HG02938 (cell line): ENCODE data around the gene ZFPM1.

Experiments
- ATAC-seq: cut with Tn5 transposase; IDR thresholded peaks from one replicate; pipeline ENCODE4 v1.9.1; 2021; ENCODE audit warnings: mild to moderate bottlenecking, moderate library complexity; ENCODE audit not compliant: unreplicated experiment

Gene ZFPM1

GRCh38 chr16:88556294-88556988 is 103.4 kb downstream of the ZFPM1 start:
- ATAC-seq = no peak

DNA sequence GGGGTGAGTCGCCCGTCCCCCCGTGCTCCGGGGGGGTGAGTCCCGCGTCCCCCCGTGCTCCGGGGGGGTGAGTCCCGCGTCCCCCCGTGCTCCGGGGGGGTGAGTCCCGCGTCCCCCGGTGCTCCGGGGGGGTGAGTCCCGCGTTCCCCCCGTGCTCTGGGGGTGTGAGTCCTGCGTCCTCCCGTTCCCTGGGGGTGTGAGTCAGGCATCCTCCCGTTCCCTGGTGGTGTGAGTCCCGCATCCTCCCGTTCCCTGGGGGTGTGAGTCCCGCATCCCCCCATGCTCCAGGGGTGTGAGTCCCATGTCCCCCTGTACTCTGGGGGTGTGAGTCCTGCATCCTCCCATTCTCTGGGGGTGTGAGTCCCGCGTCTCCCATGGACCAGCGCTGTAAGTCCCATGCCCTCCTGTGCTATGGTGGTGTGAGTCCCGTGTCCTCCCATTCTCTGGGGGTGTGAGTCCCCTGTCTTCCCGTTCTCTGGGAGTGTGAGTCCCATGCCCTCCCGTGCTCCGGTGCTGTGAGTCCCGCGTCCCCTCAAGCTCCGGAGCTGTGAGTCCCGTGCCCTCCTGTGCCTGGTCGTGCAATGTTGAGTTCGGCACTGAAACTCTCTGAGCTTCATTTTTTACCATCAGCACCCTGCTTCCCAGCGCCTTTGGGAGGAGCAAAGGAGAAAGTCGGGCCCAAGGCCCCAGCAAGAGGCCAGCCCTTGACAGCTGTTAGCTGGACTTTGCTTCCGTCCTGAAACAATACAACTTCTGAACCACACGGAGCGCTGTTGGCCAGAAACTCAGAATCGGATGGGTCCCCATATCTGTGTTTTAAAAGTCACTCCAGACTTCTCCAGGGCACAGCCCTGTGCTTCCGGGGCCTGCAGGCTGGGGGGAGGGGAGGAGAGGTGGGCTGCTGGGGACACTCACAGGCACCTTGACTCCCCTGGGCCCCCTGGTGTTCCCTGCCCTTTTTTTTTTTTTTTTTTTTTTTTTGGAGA is 105.7 kb downstream of the ZFPM1 start:
- no peak for ATAC-seq

DNA sequence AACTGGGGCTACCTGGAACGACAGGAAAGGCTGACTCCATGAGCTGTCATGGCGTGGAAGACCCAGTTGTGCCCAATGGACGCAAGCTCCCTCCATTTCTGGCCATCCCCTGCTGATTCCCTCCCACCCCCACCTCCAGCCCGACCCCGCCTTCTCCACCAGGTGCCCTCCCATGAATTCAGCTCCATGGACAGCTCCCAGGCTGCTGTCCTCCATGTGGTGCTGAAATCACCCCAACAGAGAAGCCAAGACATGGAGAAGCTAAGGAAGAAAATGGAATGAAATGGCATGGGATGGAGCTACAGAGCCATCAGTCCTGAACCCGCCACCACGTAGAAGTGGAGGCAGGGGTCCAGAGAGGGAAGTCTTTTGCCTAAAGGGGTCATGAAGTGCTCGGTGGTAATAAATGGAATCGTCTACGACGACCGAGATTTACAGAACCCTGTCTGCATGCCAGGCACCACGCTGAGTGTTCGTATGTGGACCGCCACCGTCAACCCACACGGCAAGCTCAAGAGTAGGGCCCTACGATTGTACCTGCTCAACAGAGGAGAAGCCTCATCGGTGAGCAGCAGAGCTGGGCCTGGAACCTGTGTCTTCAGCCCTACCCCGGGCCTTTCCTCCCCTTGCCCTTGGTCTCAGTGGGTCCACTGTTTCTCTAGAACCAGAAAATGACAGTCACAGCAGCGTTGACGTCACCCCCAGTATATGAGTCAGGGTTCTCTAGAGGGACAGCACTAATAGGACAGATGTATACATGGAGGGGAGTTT is 107.8 kb downstream of the ZFPM1 start:
- ATAC-seq = no peak

DNA sequence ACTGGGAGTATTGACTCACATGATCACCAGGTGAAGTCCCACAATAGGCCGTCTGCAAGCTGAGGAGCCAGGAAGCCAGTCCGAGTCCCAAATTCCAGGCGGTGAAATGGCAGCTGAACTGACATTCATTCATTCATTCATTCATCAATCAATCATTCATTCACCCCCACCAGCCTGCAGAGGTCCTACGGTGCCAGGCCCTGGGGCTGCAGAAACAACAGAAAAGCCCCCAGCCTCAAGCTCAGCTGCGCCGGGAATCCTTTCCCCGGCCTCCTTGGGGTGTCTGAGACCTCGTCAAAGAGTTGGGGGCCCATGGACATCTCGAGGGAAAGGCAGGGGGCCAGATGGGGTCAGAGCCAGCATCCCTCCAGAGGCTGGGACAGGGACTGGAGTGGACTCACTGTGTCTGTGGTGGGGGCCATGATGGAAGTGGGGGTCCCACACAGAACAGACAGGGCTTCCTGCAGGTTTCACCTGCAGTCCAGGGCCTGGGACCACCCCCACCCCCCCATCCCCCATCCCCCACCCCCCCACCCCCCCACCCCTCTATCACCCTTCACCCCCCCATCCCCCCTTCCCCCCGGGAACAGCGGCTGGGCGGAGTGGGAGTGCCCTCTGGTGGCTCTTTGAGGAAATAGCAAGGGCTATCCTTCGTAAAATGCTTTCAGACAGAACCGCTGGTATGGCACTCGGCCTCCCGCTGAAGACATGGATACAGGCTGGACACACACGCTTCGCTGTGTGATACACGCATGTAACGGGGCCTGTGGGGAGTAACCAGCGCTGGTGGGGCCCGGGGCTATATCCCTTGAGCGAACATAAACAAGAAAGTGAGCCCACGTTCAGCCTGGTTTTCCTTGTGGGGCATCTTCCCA is 108.6 kb downstream of the ZFPM1 start:
- ATAC-seq = no peak

- no peak for ATAC-seq
Measured at GRCh38 chr16:88566158-88566557, 113.1 kb downstream of the ZFPM1 start.

DNA sequence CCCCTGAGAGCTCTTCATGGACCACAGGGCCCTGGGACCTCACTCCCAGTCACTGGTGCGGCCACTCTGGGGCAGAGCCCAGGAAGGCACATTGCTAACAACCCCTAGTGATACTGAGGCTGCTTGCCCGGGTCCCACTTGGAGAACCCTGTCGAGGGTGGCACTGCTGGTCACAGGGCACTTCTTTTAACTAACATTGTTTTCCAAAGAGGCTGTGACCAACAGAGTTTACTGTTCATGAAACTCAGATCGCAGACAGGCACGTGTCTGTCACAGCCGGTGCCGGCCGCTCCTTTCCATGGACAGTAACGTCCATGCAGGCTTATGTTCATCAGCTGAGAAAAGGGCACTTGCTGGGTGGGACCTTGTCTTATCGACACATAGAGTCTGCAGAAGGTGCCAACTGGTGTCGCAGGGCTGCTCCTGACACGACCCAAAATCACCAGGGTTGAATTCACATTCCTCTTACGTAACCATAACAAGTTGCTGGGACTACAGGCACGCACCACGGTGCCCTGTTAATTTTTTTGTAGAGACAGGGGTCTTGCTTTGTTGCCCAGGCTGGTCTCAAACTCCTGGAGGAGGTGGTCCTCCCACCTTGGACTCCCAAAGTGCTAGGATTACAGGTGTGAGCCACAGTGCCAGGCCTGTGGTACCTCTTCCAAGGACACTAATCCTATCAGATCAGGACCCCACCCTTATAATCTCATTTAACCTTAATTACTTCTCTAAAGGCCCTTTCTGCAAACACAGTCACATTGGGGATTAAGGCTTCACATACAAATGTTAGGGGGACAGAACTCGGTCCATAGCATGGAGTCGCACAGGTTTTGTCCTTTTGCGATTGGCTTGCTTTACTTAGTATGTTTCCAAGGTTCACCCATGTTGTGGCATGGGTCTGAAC is 115.9 kb downstream of the ZFPM1 start:
- ATAC-seq = no peak

GRCh38 chr16:88569614-88569984 is 116.5 kb downstream of the ZFPM1 start:
- ATAC-seq = peak; percentile 27

DNA sequence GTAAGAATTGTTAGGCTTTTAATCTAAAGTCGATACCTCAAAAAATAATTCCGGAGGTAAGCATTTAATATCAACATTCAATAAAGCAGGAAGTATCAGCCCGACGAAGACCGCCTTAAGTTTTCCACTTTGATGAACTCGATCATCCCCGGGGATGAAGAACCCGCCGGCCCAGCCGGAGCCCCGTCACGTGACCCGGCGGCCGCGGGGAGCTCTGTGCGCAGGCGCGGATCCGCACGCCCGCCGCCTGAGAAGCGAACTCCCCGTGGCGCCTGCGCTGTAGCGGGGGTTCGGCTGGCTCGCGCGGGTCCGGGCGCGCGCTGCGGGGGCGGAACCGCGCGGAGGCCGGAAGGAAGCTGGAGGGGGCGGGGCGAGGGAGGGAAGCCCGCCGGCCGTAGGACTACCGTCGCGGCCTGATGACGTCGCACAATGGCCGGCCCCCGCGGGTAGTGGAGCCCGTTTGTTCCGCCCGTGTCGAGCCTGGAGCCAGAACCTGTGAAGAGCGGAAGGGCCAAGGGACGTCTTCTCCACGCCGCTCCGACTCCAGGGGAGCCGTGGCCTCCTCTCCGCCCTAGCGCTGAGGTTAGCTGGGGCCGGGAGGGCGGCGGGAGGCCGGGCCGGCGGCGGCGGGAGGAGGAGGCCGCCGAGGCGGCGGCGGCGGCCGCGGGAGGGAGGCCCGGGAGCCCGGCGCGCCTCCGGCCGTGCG is 117.1 kb downstream of the ZFPM1 start, which contains the start of gene ZC3H18:
Gene ZC3H18, plus strand, starts transcription at position 419 of the 706 bp plus-strand sequence. CDS start 6,721 bp downstream, outside the sequence.
- ATAC-seq = peak; percentile 61

- ATAC-seq = peak; percentile 29
Measured at GRCh38 chr16:88570691-88571092, 117.6 kb downstream of the ZFPM1 start.

GRCh38 chr16:88575251-88575650 is 122.2 kb downstream of the ZFPM1 start:
- ATAC-seq = no peak

DNA sequence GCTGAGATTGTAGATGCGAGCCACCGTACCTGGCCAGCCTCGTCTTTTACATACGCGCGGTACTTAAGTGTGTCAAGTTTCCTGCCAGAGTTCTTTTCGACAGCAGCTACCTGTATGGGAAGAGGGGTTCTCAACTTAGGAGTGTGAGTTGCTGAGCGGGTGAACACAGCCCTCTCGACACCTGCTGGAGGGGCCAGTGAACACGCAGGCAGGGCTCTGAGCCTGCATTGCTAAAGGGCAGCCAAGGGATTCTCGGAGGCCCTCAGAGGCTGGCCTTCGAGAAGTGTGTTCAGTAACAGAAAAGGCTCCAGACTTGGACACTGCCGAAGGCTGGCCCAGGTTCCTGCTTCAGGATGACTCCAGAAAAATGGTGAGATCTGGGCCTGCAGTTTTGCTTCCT is 123.2 kb downstream of the ZFPM1 start:
- no peak for ATAC-seq

DNA sequence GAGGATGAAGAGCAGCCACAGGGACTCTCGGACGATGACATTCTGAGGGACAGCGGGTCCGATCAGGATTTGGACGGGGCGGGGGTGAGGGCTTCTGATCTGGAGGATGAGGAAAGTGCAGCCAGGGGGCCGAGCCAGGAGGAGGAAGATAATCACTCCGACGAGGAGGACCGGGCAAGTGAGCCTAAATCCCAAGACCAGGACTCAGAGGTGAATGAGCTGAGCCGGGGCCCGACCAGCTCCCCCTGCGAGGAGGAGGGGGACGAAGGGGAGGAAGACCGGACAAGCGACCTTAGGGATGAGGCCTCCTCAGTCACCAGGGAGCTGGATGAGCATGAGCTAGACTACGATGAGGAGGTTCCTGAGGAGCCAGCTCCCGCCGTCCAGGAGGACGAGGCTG is 124.1 kb downstream of the ZFPM1 start:
- ATAC-seq = no peak

GRCh38 chr16:88578446-88579313 is 125.6 kb downstream of the ZFPM1 start:
- no peak for ATAC-seq

DNA sequence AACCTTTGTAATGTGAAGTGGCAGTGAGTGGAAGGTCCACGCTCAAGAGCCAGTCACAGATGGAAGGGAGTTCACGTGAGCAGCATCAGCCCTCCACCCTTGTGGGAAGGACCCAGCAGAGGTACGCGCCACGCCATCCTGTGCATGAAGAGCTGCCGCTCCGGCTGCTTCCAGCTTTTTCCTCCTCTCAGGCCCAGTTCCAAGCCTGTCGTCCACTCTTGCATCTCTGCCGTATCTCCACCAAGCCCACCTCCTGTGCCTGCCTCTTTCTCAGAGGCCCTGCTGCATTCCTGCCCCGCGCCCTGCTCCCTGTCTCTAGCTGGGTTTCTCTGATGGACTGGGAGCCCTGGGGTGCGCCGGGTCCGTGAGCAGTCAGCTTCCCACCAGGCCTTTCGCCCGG is 127.3 kb downstream of the ZFPM1 start:
- no peak for ATAC-seq

- ATAC-seq = no peak
Measured at GRCh38 chr16:88581033-88581432, 128.0 kb downstream of the ZFPM1 start.

DNA sequence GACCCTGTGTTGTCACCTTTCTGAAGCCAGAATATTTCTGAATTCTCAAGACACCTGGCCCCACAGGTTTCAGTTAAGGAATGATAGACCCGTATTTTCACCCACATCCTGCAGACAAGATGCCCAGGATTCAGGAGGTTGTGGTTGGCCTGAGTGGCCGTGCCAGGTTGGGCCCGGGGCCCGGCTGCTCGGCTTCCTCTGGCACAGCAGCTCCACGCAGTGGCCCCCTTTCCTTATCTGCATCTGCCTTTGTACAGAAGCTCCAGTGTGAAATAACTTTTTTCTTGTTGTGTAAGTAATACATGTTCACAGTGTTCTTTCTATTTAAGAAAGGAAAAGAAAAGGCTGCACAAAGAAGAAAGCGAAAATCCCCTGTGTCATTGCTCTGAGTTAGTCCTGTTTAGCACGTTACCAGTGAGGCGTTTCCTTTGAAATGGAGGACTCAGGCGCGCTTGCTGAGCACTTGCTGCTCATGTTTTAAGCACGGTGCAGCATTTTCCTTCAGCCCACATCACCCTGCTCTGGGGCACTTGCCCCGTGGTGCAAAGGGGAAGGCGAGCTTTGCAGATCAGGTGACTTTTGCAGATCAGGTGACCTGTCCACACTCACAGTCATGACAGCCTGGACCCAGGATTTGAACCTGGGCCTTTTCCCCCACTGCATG is 130.0 kb downstream of the ZFPM1 start:
- ATAC-seq = no peak

DNA sequence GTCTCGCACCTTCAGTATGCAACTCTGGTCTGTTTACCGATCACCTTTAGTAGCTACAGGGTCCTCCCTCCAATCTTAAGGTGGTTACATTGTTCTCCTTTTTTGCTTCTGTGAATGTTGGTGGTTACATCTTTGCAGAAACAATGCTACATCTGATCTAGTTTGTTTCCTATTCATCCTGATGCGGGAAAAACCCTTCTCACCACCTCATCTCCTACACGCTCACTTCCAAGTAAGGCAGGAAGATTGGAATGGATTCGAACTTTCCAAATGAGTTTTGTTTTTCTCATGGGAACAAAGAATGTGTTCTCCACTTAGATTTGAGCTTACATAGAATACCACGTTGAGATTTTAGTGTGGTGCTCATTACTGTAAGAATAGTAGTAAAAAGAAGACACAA is 131.6 kb downstream of the ZFPM1 start:
- ATAC-seq = no peak
